Measurements from ENCODE around the gene FXN.
"Not testable (repeated sequence)": the region's sequence is repeated elsewhere in the genome, so short reads cannot be mapped to it uniquely, and the experiment has no call there.

FXN gene

GRCh38 chr9:69070201-69070600 is 34.6 kb downstream of the FXN start:
- DNase-seq (ENCODE audit: low spot score): no peak

GRCh38 chr9:69071059-69071458 is 35.5 kb downstream of the FXN start:
- no peak for DNase-seq (ENCODE audit: low spot score)

- DNase-seq (ENCODE audit: low spot score): no peak
Measured at GRCh38 chr9:69073103-69073502, 37.6 kb downstream of the FXN start.

- DNase-seq (ENCODE audit: low spot score): no peak
Measured at GRCh38 chr9:69074801-69075200, 39.2 kb downstream of the FXN start.

- no peak for DNase-seq (ENCODE audit: low spot score)
Measured at GRCh38 chr9:69076550-69076949, 41.0 kb downstream of the FXN start.

- no peak for DNase-seq (ENCODE audit: low spot score)
Measured at GRCh38 chr9:69078069-69078468, 42.5 kb downstream of the FXN start.

- DNase-seq (ENCODE audit: low spot score): no peak
Measured at GRCh38 chr9:69078581-69078980, 43.0 kb downstream of the FXN start.

- DNase-seq (ENCODE audit: low spot score): no peak
Measured at GRCh38 chr9:69079186-69079585, 43.6 kb downstream of the FXN start.

- no peak for DNase-seq (ENCODE audit: low spot score)
Measured at GRCh38 chr9:69081261-69081660, 45.7 kb downstream of the FXN start.

GRCh38 chr9:69083321-69083720 is 47.8 kb downstream of the FXN start:
- no peak for DNase-seq (ENCODE audit: low spot score)

- DNase-seq (ENCODE audit: low spot score): no peak
Measured at GRCh38 chr9:69085569-69086283, 50.2 kb downstream of the FXN start.

GRCh38 chr9:69086312-69086711 is 50.8 kb downstream of the FXN start:
- no peak for DNase-seq (ENCODE audit: low spot score)

- DNase-seq (ENCODE audit: low spot score): no peak
Measured at GRCh38 chr9:69086769-69087168, 51.2 kb downstream of the FXN start.

GRCh38 chr9:69089082-69089481 is 53.5 kb downstream of the FXN start:
- DNase-seq (ENCODE audit: low spot score): no peak

- peak; percentile 53 for DNase-seq (ENCODE audit: low spot score)
Measured at GRCh38 chr9:69089491-69089890, 53.9 kb downstream of the FXN start.

- DNase-seq (ENCODE audit: low spot score): peak; percentile 64
Measured at GRCh38 chr9:69090140-69090750, 54.7 kb downstream of the FXN start.

GRCh38 chr9:69090946-69091345 is 55.4 kb downstream of the FXN start:
- DNase-seq (ENCODE audit: low spot score): no peak

- no peak for DNase-seq (ENCODE audit: low spot score)
Measured at GRCh38 chr9:69093471-69094103, 58.0 kb downstream of the FXN start.

GRCh38 chr9:69094361-69095135 is 59.0 kb downstream of the FXN start:
- DNase-seq (ENCODE audit: low spot score): not testable (repeated sequence)

GRCh38 chr9:69097064-69097463 is 61.5 kb downstream of the FXN start:
- DNase-seq (ENCODE audit: low spot score): no peak

- no peak for DNase-seq (ENCODE audit: low spot score)
Measured at GRCh38 chr9:69097923-69098593, 62.5 kb downstream of the FXN start.

GRCh38 chr9:69103348-69103996 is 67.9 kb downstream of the FXN start:
- not testable (repeated sequence) for DNase-seq (ENCODE audit: low spot score)

Measured in iPS-NIHi11 (cell line).